Ishikawa (cell line): ENCODE measurements around the gene RASGEF1C.

Experiments
- CEBPB ChIP-seq: IDR thresholded peaks from 2 replicates; pipeline ENCODE4 v1.6.1; 2012
- EGR1 ChIP-seq: IDR thresholded peaks from 2 replicates; pipeline ENCODE4 v1.6.1; 2012
- EP300 ChIP-seq: IDR thresholded peaks from 2 replicates; pipeline ENCODE4 v1.6.1; 2012; ENCODE audit warnings: borderline replicate concordance
- FOXM1 ChIP-seq: IDR thresholded peaks from 2 replicates; pipeline ENCODE4 v1.6.1; 2012; ENCODE audit warnings: low read depth, borderline replicate concordance
- TAF1 ChIP-seq: IDR thresholded peaks from 2 replicates; pipeline ENCODE4 v1.6.1; 2012; ENCODE audit warnings: low read depth, mild to moderate bottlenecking
- TEAD4 ChIP-seq: IDR thresholded peaks from 2 replicates; pipeline ENCODE4 v1.6.1; 2012
- YY1 ChIP-seq: IDR thresholded peaks from 2 replicates; pipeline ENCODE4 v1.6.1; 2012; ENCODE audit warnings: low read depth
- TF ChIP-seq, protein P1 (sequence below): IDR thresholded peaks from 2 replicates; pipeline ENCODE4 v1.6.1; 2012; ENCODE audit warnings: low read depth, mild to moderate bottlenecking
- TF ChIP-seq, protein P2 (sequence below): IDR thresholded peaks from 2 replicates; pipeline ENCODE4 v1.6.1; 2012

DNA sequence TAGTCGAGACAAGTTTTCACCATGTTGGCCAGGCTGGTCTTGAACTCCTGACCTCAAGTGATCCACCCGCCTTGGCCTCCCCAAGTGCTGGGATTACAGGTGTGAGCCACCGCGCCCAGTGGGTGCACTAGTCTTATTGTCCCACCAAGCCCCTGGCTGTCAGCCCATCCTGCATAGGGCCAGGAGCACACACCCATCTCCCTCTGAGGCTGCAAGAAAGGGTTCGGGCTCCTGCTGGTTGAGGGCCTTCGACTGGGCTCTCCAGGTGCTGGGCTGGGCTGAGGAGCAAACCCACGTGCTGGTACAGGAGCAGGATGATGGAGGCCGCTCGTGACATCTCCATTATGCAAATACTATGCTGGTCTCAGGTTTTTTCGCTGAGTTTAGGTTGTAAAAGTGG is 112.4 kb downstream of the RASGEF1C start:
- TF ChIP-seq, protein P1, sequence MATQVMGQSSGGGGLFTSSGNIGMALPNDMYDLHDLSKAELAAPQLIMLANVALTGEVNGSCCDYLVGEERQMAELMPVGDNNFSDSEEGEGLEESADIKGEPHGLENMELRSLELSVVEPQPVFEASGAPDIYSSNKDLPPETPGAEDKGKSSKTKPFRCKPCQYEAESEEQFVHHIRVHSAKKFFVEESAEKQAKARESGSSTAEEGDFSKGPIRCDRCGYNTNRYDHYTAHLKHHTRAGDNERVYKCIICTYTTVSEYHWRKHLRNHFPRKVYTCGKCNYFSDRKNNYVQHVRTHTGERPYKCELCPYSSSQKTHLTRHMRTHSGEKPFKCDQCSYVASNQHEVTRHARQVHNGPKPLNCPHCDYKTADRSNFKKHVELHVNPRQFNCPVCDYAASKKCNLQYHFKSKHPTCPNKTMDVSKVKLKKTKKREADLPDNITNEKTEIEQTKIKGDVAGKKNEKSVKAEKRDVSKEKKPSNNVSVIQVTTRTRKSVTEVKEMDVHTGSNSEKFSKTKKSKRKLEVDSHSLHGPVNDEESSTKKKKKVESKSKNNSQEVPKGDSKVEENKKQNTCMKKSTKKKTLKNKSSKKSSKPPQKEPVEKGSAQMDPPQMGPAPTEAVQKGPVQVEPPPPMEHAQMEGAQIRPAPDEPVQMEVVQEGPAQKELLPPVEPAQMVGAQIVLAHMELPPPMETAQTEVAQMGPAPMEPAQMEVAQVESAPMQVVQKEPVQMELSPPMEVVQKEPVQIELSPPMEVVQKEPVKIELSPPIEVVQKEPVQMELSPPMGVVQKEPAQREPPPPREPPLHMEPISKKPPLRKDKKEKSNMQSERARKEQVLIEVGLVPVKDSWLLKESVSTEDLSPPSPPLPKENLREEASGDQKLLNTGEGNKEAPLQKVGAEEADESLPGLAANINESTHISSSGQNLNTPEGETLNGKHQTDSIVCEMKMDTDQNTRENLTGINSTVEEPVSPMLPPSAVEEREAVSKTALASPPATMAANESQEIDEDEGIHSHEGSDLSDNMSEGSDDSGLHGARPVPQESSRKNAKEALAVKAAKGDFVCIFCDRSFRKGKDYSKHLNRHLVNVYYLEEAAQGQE: no peak
- TF ChIP-seq EP300: no peak
- TF ChIP-seq TAF1: no peak
- no peak for TF ChIP-seq CEBPB
- TF ChIP-seq FOXM1: no peak
- TF ChIP-seq EGR1: no peak
- no peak for TF ChIP-seq TEAD4
- TF ChIP-seq, protein P2, sequence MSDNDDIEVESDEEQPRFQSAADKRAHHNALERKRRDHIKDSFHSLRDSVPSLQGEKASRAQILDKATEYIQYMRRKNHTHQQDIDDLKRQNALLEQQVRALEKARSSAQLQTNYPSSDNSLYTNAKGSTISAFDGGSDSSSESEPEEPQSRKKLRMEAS: no peak
- TF ChIP-seq YY1: no peak
